ENCODE data around the gene MPPE1.
"Not testable (repeated sequence)": the region's sequence is repeated elsewhere in the genome, so short reads cannot be mapped to it uniquely, and the experiment has no call there.

The MPPE1 gene, protein sequence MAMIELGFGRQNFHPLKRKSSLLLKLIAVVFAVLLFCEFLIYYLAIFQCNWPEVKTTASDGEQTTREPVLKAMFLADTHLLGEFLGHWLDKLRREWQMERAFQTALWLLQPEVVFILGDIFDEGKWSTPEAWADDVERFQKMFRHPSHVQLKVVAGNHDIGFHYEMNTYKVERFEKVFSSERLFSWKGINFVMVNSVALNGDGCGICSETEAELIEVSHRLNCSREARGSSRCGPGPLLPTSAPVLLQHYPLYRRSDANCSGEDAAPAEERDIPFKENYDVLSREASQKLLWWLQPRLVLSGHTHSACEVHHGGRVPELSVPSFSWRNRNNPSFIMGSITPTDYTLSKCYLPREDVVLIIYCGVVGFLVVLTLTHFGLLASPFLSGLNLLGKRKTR

DNA sequence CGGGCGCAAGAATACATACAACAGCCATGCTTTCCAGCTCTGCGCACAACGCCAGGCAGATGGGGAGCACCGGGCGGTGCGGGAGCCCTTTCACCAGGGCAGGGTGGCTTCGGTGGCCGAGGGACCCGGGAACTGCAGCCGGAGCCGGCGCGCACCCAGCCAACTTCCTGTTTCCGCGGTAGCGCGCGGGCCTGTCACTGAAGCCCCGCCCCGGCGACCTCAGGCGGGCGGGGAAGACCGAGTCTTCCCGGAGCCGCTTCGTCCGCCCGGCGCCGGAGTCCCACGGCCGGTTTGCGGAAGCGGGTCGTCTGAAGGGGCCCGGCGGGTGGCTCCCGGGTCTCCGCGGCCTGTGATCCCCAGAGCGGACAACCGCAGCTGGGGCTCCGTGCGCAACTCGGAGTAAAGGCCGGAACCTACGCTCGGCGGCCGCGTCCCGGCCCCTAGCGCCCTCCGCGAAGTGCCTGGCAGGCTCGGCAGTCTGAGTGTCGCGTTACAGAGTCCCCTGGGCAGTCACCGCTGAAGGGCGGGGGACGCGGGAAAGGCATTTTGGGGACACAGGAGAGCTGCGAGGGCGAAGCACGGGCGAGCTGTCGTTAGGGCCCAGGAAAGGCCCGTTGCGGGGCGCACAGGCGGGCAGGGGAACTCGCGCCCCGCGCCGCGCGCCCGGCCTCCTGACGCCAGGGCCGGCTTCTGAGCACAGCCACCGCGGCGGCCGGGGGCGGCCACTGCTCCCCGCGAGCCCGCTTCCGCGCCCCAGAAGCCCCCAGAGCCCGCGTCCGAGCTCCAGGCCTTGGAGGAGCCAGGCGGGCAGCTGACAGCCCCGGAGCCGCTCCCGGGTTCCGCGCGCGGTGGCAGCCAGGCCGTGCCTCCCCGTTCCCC lies at the start of gene MPPE1:
TSS of gene MPPE1 (minus strand) at position 136 of the 879 bp plus-strand sequence. CDS start 11,053 bp downstream, outside the sequence.
- peak; percentile 91 for DNase-seq (ENCODE audit: low spot score)

DNA sequence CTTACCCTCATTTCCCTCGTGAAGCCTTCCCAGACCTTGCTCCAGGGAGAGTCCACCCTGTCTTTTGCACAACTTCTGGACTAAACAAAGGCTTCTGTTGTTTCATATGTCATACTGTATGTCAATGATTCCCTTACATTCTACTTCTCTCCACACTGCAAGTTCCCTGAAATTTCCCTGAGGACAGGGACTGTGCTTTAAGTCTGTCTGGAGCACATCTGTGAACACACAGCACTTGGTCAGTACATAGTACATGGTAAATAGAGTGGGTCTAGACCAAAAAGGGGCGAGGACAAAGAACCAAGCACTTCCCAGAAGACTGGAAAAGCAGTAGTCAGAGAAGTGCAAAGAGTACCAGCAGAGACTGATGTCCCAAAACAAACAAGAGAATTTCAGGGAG lies 49.5 kb upstream of the MPPE1 start:
- DNase-seq (ENCODE audit: low spot score): no peak

DNA sequence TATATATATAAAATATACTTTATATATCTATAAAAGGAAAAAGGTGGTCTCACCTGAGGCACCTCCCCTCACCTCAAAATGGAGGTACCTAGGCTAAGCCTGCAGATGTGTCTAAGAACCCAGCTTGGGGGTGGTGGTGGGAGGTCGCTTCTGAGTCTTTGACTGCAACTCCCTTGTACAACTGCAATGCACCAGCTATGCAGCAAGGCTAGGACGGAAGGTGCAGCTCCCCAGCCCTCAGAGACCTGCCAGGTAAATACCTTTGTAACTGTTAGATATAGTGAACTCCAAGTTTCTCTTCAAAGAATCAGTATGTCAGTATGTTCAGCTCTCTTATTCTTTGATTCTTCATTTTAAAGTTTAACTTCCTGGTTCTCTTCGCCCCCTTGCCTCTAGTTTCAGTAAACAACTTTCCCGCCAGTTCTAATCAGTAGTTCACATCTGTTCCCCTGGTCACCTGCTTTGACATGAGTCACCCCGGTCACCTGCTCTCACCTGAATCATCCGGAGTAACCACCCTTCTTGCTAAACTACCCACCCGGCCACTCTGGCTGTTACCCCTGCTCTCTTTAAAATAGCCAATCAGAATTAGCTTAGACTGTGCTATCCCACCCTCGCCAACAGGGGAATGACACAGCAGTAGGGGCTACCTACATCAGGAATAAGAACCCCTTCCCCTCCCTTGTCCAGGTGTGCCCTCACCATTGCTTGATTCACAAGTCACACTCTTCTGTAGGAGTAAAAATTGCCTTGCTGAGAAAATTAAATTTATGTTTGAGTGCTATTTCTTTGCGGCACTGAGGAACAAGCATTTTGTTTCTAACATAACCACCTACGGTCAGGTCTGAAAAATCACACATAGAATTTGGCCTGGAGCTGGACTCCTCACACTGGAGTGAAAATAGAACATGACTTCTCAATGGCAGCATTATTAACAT lies 48.5 kb upstream of the MPPE1 start:
- no peak for DNase-seq (ENCODE audit: low spot score)

DNA sequence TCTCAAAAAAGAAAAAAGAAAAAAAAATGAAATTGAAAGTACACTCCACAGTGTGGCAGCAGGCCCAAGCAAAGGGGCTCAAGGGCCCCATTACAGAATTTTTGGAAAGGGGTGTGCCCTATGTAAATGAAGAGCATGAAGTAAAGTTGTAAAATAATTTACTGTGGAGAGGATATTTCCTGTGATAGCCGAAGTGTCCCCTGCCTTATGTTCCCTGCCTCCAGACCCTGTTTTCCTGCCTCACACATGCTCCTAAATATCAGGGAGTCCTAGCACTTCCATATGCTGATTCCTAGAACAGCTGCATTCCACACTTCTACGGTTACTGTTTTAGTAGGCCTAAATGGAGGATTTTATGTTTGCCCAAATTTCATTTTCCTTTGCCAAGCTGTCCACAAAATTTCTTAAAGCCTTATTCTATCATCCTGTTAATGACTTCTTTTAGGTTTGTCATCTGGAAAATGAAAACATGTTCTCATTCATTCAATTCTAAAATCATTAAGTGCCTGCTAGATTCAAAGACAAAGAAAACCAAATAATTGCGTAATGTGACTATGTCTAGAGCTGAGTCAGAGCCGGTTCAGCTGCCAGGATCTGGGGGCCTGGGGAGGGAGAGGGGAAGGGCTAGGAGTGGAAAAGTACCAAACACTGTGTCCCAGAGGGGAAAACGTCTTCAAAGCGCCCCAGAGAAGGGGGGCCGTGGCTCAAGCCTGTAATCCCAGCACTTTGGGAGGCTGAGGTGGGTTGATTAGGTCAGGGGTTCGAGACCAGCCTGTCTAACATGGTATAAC lies 47.3 kb upstream of the MPPE1 start:
- DNase-seq (ENCODE audit: low spot score): no peak

DNA sequence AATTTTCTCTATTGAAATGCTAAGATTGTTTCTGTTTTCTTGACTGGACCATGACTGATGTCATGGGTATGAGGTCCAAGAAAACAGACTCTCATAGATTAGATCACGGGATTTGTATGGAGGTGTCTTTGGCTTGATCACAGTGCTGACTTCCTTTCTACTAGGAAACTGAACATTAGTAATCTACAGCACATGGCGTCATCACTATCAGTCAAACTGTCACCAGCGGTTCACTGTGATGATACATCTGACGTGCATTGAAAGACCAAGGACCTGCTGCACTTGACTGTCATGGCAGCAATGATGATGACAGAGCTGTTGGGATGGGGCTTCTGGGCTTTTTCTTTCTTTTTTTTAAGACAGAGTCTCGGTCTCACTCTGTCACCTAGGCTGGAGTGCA lies 45.0 kb upstream of the MPPE1 start:
- no peak for DNase-seq (ENCODE audit: low spot score)

DNA sequence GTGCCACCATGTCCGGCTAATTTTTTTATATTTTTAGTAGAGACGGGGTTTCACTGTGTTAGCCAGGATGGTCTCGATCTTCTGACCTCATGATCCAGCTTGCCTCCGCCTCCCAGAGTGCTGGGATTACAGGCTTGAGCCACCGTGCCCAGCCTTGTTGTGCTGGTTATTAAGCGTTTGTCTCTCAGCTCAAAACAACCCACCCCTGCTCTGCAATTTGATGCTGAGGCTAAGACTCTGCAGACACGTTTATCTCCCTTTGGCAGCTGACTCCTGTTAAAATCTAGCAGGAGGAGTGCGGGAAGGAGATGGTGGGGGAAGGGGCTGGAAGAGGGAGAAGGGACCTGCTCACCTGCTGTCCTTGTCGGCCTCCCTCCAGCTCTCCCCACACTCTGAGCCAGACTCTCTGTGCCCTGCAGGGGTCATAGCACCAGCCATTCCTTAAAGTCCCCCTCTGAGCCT lies 43.3 kb upstream of the MPPE1 start:
- no peak for DNase-seq (ENCODE audit: low spot score)

DNA sequence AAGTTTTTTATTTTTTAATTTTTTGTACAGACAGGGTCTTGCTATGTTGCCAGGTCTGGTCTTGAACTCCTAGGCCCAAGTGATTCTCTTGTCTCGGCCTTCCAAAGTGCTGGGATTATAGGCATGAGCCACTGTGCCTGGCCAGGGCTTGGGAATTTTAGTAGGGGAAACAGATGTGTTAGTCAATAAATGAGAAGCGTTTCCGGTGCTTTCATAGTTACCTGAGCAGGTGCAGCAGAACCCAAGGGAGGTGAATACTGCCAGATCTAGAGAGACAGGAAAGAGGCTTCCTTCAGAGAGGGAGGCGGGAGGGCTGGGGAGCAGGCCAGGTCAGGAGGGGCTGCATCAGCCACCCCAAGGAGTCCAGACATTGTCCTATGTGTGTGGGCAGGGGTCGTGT lies 42.7 kb upstream of the MPPE1 start:
- no peak for DNase-seq (ENCODE audit: low spot score)

DNA sequence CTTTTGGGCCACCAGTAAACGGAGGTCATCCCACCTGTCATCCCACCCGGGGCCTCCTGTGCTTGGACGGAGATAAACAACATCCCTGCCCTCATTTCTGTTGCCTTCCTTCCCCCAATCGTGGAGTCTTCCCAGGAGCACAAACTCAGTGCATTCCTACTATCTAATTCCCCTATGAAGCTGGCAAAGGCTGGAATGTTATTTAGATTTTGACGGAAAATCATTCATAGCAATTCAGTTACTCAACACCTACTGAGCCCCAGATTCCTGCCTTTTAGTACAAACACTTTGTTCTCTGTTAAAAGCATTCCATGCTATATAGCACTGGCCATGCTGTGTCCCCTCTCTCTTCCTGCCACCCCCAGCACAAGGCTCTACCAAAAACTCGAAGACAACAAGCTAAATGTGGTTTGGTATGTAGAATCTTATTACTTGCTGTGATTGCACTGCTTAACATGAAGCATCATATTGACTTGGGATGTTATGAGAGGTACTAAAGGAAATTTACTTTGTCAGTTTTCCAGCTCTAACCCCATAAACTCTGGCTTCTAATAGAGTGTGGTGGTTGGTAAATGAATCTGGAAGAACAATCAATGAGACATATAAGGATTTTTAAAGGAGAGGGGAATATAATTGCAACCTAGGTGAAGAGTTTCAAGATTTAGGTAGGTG lies 40.9 kb upstream of the MPPE1 start:
- no peak for DNase-seq (ENCODE audit: low spot score)

DNA sequence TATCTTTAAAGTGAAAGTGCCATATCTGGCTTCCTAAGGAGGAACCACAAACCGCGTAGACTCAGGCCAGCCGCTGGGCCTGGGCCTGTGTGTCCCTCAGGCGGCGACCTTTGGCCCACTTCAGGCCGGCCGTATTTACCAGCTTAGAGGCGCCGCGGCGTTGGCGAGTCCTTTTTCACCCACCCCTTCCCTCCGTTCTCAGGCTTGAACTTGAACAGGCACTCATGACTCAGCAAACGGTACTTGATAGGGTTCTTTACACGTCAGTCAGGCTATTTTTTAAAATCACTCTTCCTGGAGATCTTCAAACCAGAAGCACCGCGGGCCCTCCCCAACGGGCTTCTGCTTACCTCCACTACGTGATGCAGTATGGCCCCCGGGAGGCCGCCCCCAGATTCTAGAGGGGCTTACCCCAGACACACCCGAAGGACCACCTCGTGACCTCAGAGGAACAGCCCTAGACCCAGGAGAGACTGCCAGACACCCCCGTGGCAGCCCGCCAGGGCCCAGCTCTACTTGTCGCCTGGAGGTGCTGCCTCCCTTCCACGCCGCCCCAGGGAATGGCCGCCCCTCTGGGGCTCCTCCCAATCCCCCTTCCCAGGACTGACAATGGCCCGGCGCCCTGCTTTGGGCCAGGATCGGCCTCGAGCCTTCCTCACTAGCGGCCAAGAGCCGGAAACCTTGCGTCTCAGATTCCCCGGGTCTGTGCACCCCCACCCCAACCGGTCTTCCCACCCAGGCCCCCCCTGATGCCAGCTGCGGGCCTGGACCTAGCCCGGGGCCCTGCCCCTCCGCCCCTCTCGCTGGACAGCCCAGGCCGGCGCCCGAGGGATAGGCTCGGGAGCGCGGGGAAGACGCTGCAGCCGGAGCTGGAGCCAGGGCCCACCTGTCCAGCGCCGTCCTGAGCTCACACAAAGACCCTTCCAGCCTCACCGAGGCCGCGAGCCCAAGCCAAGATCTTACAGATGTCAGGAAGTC lies 39.4 kb upstream of the MPPE1 start:
- DNase-seq (ENCODE audit: low spot score): no peak

DNA sequence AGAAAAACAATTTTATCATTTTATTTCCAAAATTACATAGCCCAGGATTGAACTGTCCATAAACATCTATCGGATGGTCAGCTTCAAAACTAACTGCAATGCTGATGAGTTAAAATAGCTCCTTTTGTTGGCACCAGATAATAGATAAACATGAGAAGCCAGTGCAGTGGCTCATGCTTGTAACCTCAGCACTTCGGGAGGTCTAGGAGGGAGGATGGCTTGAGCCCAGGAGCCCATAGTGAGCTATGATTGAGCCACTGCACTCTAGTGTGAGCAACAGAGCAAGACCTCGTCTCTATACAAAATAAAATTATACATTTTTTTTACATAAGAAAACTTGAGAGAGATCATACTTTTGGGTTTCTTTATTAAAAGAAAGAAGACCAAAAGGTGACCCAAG lies 38.6 kb upstream of the MPPE1 start:
- DNase-seq (ENCODE audit: low spot score): no peak

DNA sequence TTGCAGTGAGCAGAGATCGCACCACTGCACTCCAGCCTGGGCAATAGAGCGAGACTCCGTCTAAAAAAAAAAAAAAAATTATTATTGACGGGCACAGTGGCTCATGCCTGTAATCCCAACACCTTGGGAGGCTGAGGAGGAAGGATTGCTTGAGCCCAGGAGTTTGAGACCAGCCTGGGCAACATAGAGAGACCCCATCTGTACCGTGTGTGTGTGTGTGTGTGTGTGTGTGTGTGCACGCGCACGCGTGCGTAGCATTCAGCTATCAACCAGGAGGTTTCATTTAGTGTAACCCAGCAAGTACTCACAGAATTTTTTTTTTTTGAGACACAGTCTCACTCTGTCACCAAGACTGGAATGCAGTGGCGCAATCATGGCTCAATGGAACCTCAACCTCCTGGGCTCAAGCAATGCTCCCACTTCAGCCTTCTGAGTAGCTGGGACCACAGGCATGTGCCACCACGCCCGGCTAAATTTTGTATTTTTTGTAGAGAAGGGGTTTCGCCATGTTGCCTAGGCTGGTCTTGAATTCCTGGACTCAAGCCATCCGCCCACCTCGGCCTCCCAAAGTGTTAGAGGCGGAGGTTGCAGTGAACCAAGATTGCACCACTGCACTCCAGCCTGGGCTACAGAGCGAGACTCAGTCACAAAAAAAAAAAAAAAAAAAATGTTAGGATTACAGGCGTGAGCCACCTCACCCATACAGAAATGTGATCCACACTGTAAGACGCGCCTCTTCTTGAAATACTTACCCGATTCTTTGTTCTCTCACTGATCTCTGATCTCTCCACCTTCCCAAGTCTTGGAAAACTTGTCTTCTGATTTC lies 37.9 kb upstream of the MPPE1 start:
- not testable (repeated sequence) for DNase-seq (ENCODE audit: low spot score)

DNA sequence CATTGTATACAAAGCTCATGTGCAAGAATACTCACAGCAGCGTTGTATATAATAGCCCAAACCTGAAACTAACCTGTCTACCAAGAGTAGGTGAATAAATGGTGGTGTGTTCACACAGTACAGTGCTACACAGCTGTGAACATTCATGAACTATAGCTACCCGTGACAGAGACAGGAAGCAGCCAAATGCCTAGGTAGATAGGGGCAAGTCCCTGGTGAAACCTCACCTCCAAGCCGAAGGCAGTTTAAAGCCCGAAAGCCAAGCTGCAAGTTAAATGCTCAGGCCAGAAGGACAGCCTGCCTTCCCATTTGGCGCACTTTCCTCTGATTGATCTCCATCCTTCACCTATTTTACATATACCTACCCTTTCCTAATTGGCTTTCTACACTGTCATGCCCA lies 36.7 kb upstream of the MPPE1 start:
- DNase-seq (ENCODE audit: low spot score): no peak

DNA sequence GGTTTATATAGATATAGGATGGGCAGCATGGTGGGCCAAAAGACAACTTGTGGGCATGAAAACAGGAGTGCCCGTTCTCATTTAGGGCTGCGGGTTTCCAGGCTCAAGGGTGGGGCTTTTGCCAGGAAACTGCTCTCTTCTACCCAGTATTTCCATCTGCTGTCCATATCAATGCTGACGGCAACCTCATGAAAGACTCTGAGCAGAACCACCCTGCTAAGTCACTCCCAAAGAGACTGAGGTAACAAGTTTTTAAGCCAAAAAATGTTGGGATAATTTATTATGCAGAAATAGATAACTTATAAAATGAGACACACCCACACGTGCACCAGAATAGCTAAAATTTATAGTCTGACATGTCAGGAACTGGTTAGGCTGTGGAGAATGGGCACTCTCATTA lies 36.1 kb upstream of the MPPE1 start:
- no peak for DNase-seq (ENCODE audit: low spot score)

DNA sequence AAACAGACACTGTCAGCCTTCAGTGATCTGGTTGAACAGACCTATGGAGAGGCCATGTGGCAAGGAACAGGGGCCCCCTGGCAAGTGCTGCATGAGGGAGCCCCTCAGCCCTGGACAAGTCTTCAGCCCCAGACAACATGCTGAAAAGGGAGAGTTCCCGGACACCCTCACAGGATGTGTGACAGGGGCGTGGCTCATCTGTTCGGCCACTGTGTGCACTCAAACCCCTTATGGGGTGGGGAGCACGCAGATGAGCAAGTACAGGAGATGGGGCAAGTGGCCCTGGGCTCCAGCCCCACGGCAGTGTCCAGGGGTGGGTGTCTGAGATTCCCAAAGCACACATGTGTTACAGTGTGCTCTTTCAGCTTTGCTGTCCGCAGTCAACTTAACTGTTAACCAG lies 35.4 kb upstream of the MPPE1 start:
- DNase-seq (ENCODE audit: low spot score): no peak

DNA sequence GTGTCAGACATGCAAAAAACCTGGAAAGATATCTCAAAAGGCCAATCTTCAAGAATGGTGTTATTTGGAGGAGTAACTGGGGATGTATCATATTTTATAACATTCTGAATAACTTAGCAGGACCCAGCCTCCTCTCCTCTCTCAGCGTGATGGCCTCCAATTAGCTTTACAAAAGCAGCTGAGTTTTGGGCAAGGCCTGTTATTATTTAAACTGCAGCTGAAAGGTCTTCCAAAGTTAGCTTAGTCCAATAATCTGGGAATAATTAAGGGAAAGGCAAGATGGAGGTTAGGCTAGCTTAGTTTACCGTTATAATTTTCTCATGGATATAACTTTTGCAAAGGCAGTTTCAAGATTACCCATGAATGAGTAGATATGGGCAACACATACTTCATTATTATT lies 32.8 kb upstream of the MPPE1 start:
- no peak for DNase-seq (ENCODE audit: low spot score)

DNA sequence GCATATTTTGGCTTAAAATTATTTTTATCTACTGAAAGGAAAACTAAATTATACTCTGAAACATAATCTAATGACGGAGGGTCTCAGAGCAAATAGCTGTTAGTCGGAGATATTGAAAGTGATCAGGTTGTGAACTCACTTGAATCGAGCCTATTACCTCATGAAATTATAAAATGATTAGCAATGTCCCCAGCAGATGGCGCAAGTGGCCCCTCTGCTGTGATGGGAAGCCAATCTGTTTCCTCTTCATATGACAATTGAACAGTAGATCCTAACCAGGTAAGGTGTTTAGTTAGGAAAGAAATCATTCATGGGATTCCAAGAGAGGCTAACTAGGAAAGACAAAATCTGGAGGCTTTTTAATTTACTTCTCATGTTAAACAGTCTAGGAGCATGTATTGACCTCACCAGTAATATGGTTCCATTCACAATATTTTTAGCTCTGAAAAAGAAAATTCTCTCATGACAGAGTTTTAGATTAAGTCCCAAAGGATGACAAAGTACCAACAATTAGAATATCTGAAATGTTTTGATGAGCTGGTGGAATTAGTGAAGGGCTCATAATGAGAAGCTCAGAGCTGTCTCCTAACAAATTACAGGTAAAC lies 29.9 kb upstream of the MPPE1 start:
- peak; percentile 82 for DNase-seq (ENCODE audit: low spot score)

DNA sequence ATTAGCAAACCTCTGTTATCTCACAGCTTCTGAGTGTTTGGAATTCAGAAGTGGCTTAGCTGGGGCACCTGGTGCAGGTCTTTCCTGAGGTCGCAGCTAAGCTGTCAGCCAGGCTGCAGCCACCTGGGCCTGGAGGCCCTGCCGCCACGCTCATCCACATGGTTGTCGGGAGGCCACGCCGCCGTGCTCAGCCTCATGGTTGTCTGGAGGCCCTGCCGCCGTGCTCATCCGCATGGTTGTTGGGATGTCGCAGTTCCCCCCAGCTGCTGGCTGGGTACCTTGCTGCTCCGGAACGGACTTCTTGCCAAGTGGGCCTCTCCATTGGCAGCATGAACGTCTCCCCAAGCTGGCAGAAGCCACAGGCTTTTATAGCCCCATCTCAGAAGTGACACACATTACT lies 24.3 kb upstream of the MPPE1 start:
- no peak for DNase-seq (ENCODE audit: low spot score)

DNA sequence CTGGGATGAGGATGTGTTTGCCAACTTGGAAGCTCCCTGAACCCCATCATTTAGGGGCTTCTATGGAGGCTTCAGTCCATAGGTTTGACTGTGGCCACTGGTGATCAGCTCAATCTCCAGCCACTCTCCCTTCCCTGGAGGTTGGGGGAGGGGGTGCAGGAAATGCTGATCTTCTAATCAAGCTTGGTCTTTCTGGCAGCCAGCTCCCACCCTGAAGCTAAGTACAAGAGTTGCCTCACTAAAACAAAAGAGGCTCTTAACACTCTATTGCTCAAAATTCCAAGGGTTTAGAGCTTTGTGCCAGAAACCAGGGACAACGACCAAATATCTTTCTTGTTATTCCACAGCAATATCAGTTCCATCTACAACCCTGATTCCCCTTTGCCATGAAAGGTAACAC lies 19.4 kb upstream of the MPPE1 start:
- no peak for DNase-seq (ENCODE audit: low spot score)

Measured in NAMALWA (cell line).